PC-9 (cell line): ENCODE measurements around the gene TEAD3. TPM values are rescaled to one million over a fixed set of nuclear protein-coding genes. Genes with fewer than 3 reads are reported as not detected.

Experiments used
- BruUV-seq: library from RNA; stranded (reverse); fragments of 400-500 nt; replicated peaks from 2 replicates; lab custom pipeline; 2021; lab: Mats Ljungman, UMichigan
- CTCF ChIA-PET: fragments of 300-600 bp; sonication (Branson Sonifier 250); formaldehyde crosslinking; loops from one replicate; lab custom pipeline; 2022; ENCODE audit warnings: antibody characterized with exemption; lab: Charles Lee
- POLR2A ChIA-PET: fragments of 300-600 bp; sonication (Branson Sonifier 250); formaldehyde crosslinking; loops from one replicate; lab custom pipeline; 2022; ENCODE audit warnings: antibody characterized with exemption; ENCODE audit not compliant: unreplicated experiment; lab: Charles Lee
- DNase-seq, 2 experiments: peaks; one replicate each; pipeline versions ENCODE4 v3.0.0 to v3.0.0-alpha.2; 2015 to 2022; ENCODE audit warnings: mixed read lengths in 1 of 2
- H2AFZ ChIP-seq: fragments of 200-600 bp; sonication (generic); 2 replicates; pipeline ENCODE4 v1.8.1; 2017; ENCODE audit warnings: antibody characterized with exemption
- H3F3A ChIP-seq: fragments of 200-600 bp; sonication (generic); 2 replicates; pipeline ENCODE4 v1.8.1; 2017; ENCODE audit warnings: antibody characterized with exemption, mild to moderate bottlenecking, low read depth; ENCODE audit not compliant: insufficient read depth
- H3K27ac ChIP-seq: fragments of 200-600 bp; sonication (generic); 2 replicates; pipeline ENCODE4 v1.6.1; 2016; ENCODE audit warnings: mixed run types
- H3K27me3 ChIP-seq: fragments of 200-600 bp; sonication (generic); 2 replicates; pipeline ENCODE4 v1.6.1; 2016; ENCODE audit warnings: low read depth, mixed run types; ENCODE audit not compliant: insufficient read depth
- H3K36me3 ChIP-seq: fragments of 200-600 bp; sonication (generic); 2 replicates; pipeline ENCODE4 v1.6.1; 2016; ENCODE audit warnings: low read depth, mixed run types
- H3K4me1 ChIP-seq: fragments of 200-600 bp; sonication (generic); replicated peaks from 2 replicates; pipeline ENCODE4 v1.6.1; 2016; ENCODE audit warnings: mixed run types; ENCODE audit not compliant: insufficient read depth
- H3K4me2 ChIP-seq: fragments of 200-600 bp; sonication (generic); 2 replicates; pipeline ENCODE4 v1.6.1; 2017; ENCODE audit warnings: mixed run types
- H3K4me3 ChIP-seq: fragments of 200-600 bp; sonication (generic); 2 replicates; pipeline ENCODE4 v1.6.1; 2016; ENCODE audit warnings: mixed run types
- H3K79me2 ChIP-seq: fragments of 200-600 bp; sonication (generic); 2 replicates; pipeline ENCODE4 v1.6.1; 2017; ENCODE audit warnings: low read depth, mixed run types
- H3K9me2 ChIP-seq: fragments of 200-600 bp; sonication (generic); 2 replicates; pipeline ENCODE4 v1.8.1; 2017; ENCODE audit warnings: mild to moderate bottlenecking; ENCODE audit not compliant: insufficient read depth
- H3K9me3 ChIP-seq: fragments of 200-600 bp; sonication (generic); 2 replicates; pipeline ENCODE4 v1.8.1; 2016; ENCODE audit warnings: low read depth; ENCODE audit not compliant: insufficient read depth
- H4K20me1 ChIP-seq: fragments of 200-600 bp; sonication (generic); 2 replicates; pipeline ENCODE4 v1.8.1; 2017; ENCODE audit not compliant: insufficient read depth
- CTCF ChIP-seq: fragments of 200-600 bp; sonication (generic); conservative IDR thresholded peaks from 2 replicates; pipeline ENCODE4 v1.6.1; 2017; ENCODE audit warnings: mixed run types, antibody characterized with exemption, mild to moderate bottlenecking, moderate library complexity
- EZH2 ChIP-seq: fragments of 200-600 bp; sonication (generic); IDR thresholded peaks from 2 replicates; pipeline ENCODE4 v1.8.0; 2017; ENCODE audit warnings: antibody characterized with exemption, low read depth
- intact Hi-C: fragments of 100-400 bp; cut with micrococcal nuclease; formaldehyde crosslinking; loops from one replicate; pipeline ENCODE4 v1.10.0; 2022; ENCODE audit not compliant: unreplicated experiment
- total RNA-seq: library from RNA; stranded (reverse); gene quantifications from 2 replicates; pipeline ENCODE4 v1.2.3, GENCODE V29; 2021

TEAD3 gene
- total RNA-seq, 1 experiment from 2014 or later = 40.1 TPM

DNA sequence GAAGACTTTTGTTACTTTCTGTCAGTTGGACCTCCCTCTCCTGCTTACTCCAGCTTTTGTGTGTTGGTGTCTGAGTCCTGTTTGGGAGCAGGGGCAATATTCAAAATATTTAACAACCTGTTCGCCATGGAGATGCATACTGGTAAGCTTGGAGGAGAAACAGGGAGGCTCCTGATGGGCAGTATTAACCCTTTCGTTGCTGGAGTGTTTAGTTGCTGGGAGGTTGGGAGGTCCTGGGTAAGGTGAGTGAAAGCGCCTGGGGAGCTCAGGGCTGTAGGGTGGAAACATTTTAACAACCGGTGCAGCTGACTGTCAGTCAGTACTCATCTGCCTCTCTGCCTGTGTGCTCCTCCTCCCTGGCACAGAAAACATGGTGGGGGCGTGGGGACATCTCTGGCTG, 11.7 kb upstream of the TEAD3 start:
- Histone ChIP-seq H3K27me3 (no peaks in the 10 kb centered on the region), H3K4me1 (no peaks in the 10 kb centered on the region), H3K27ac (no peak overlapping the region), H3K9me3 (no peaks in the 10 kb centered on the region), H3K4me2 (no peak overlapping the region), H3K79me2 (no peaks in the 10 kb centered on the region), H3K9me2 (no peaks in the 10 kb centered on the region), H3K4me3 (no peak overlapping the region), H3F3A (no peaks in the 10 kb centered on the region; the same call in 1 of the 2 replicates), H3K36me3 (no peaks in the 10 kb centered on the region), H2AFZ (no peak overlapping the region), H4K20me1 (no peaks in the 10 kb centered on the region)
- intact Hi-C loops = no loop called here
- no peak for DNase-seq
- CTCF ChIA-PET = no interaction called here
- no peak for TF ChIP-seq CTCF
- no peak for TF ChIP-seq EZH2
- POLR2A ChIA-PET = no interaction called here
- no TSS peak for BruUV-seq

- no peaks in the 10 kb centered on the region for H3K27me3 ChIP-seq
- H3F3A ChIP-seq = no peaks in the 10 kb centered on the region; the same call in 1 of the 2 replicates
- intact Hi-C loops = no loop called here
- no peak for DNase-seq
- POLR2A ChIA-PET = no interaction called here
- H2AFZ ChIP-seq = no peak overlapping the region
- H3K27ac ChIP-seq = no peak overlapping the region
- CTCF ChIA-PET = no interaction called here
- H3K79me2 ChIP-seq = no peaks in the 10 kb centered on the region
- no peak for TF ChIP-seq CTCF
- TF ChIP-seq EZH2 = no peak
- H3K36me3 ChIP-seq = no peaks in the 10 kb centered on the region
- H4K20me1 ChIP-seq = no peaks in the 10 kb centered on the region
- H3K4me3 ChIP-seq = no peak overlapping the region
- no peaks in the 10 kb centered on the region for H3K4me1 ChIP-seq
- BruUV-seq = no TSS peak
- no peaks in the 10 kb centered on the region for H3K9me2 ChIP-seq
- H3K9me3 ChIP-seq = no peaks in the 10 kb centered on the region
- no peak overlapping the region for H3K4me2 ChIP-seq
Measured at GRCh38 chr6:35508027-35508426, 11.1 kb upstream of the TEAD3 start.

- ChIA-PET POLR2A (interaction anchor here (0.7 kb wide), 2 partner anchors 22 to 241 kb away, joined by 7 to 28 read pairs; no protein-coding TSS in a partner anchor), CTCF (no interaction called here)
- H2AFZ ChIP-seq = no peak overlapping the region
- H3K27ac ChIP-seq = no peak overlapping the region
- H3K9me3 ChIP-seq = no peaks in the 10 kb centered on the region
- TF ChIP-seq CTCF (no peak), EZH2 (no peak)
- intact Hi-C loops = no loop called here
- H3K9me2 ChIP-seq = no peaks in the 10 kb centered on the region
- no peaks in the 10 kb centered on the region for H4K20me1 ChIP-seq
- no peak overlapping the region for H3K4me2 ChIP-seq
- no peak for DNase-seq
- no peaks in the 10 kb centered on the region; the same call in 1 of the 2 replicates for H3F3A ChIP-seq
- no peaks in the 10 kb centered on the region for H3K4me1 ChIP-seq
- no peaks in the 10 kb centered on the region for H3K79me2 ChIP-seq
- no peaks in the 10 kb centered on the region for H3K27me3 ChIP-seq
- H3K4me3 ChIP-seq = no peak overlapping the region
- BruUV-seq = no TSS peak
- H3K36me3 ChIP-seq = no peaks in the 10 kb centered on the region
Measured at GRCh38 chr6:35507221-35507620, 10.3 kb upstream of the TEAD3 start.
